HFF-Myc (cell line): ENCODE data around the gene NKD1.

Experiments used
- DNase-seq: peaks from one replicate; pipeline ENCODE4 v3.0.0-alpha.2; 2011; ENCODE audit warnings: low read depth; ENCODE audit errors: extremely low read depth
- H3K4me3 ChIP-seq: replicated peaks from 2 replicates; pipeline ENCODE4 v1.5.1; 2011; ENCODE audit warnings: low read depth, mild to moderate bottlenecking, control low read depth, low read length
- CTCF ChIP-seq: IDR thresholded peaks from 2 replicates; pipeline ENCODE4 v1.5.1; 2012; ENCODE audit warnings: mild to moderate bottlenecking, low read depth, low read length, control low read depth; ENCODE audit errors: missing control alignments

NKD1 gene

GRCh38 chr16:50519602-50520001, 28.6 kb upstream of the NKD1 start:
- DNase-seq, result no peak
- no peak overlapping the region for H3K4me3 ChIP-seq

GRCh38 chr16:50520451-50521245, 27.5 kb upstream of the NKD1 start:
- TF ChIP-seq CTCF, result no peak
- H3K4me3 ChIP-seq, result no peak overlapping the region
- no peak for DNase-seq

More at GRCh38 chr16:50519602-50520001, 28.6 kb upstream of the NKD1 start:
- TF ChIP-seq CTCF, result no peak

GRCh38 chr16:50521246-50521900, 26.8 kb upstream of the NKD1 start:
- no peak for TF ChIP-seq CTCF
- no peak overlapping the region for H3K4me3 ChIP-seq
- DNase-seq, result no peak

- DNase-seq, result no peak
- TF ChIP-seq CTCF, result no peak
- no peak overlapping the region for H3K4me3 ChIP-seq
Measured at GRCh38 chr16:50522324-50522723, 25.9 kb upstream of the NKD1 start.

GRCh38 chr16:50523710-50524109, 24.5 kb upstream of the NKD1 start:
- DNase-seq, result no peak
- TF ChIP-seq CTCF, result no peak

GRCh38 chr16:50525262-50525661, 22.9 kb upstream of the NKD1 start:
- TF ChIP-seq CTCF, result no peak
- no peak for DNase-seq
- H3K4me3 ChIP-seq, result no peak overlapping the region

More at GRCh38 chr16:50523710-50524109, 24.5 kb upstream of the NKD1 start:
- H3K4me3 ChIP-seq, result no peak overlapping the region
